ENCODE measurements around the gene CDK4.

DNA sequence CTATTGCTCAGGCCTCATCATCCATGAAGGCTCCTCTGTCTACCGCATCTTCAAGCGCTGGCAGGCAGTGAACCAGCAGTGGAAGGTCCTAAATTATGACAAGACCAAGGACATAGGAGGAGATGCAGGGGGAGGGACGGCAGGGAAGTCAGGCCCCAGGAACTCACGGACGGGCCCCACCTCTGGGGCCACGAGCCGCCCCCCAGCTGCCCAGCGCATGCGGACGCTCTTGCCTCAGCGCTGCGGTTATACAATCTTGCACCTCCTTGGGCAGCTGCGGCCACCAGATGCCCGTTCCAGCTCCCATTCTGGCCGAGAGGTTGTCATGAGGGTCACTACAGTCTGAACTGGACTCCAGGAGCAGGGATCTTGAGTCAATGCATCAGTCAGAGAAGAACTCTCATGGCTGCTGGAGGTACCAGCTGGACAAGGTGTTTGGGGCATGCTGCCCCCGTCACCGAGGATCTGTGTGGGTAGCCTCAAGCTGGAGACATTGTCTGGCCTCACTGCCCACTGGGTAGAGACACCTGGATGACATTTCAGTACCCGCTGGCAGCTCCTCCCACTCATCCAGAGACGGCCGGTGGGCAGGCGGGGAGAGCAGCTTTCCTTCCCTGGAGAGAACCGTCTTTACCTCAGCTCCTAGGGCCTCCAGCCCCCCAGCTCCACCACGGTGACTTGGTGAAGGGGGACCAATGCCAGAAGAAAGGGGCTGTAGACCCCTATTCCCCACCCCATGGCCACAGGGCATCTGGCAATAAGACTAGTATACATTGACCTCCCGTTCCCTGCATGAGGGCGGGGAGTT, 6.6 kb upstream of the CDK4 start:
- TF ChIP-seq FOXA1 (IDR thresholded peaks at IDR 0.05), result no peak
- TF ChIP-seq FOXA1 (CRISPR knock-in tag; IDR thresholded peaks at IDR 0.05), result no peak
- no peak for TF ChIP-seq ARNT (IDR thresholded peaks at IDR 0.05)
